IMR-90 (cell line): ENCODE results near the gene CFAP58. TPM values are rescaled to one million over a fixed set of nuclear protein-coding genes. Genes with fewer than 3 reads are reported as not detected.

Experiments used
- ATAC-seq: fragments of 200-7000 bp; cut with Tn5 transposase; 2 replicates; pipeline ENCODE4 v1.9.1; 2020; ENCODE audit warnings: low read depth, mild to moderate bottlenecking, moderate library complexity
- BruUV-seq: library from RNA; stranded (reverse); fragments of 400-500 nt; replicated peaks from 2 replicates; lab custom pipeline; 2021; lab: Mats Ljungman, UMichigan
- CTCF ChIA-PET: fragments of 300-600 bp; formaldehyde crosslinking; extraction: SDS; loops from one replicate; lab custom pipeline; 2021; ENCODE audit warnings: antibody characterized with exemption; lab: Yijun Ruan, JAX
- POLR2A ChIA-PET: fragments of 300-600 bp; sonication (Branson Sonifier 250); formaldehyde crosslinking; loops from one replicate; lab custom pipeline; 2022; ENCODE audit warnings: antibody characterized with exemption; ENCODE audit not compliant: unreplicated experiment; lab: Charles Lee
- DNase-seq: peaks from one replicate; pipeline ENCODE4 v3.0.0; 2013
- H2AFZ ChIP-seq: replicated peaks from 2 replicates; pipeline ENCODE3; 2013; ENCODE audit warnings: low read length, mild to moderate bottlenecking; ENCODE audit not compliant: poor library complexity
- H2AK5ac ChIP-seq: 2 replicates; pipeline ENCODE4 v1.6.1; 2013; ENCODE audit warnings: low read depth, low read length, inconsistent platforms
- H2AK9ac ChIP-seq: replicated peaks from 2 replicates; pipeline ENCODE3; 2013; ENCODE audit warnings: mild to moderate bottlenecking, low read depth, low read length, moderate library complexity; ENCODE audit not compliant: poor library complexity
- H2BK120ac ChIP-seq: 2 replicates; pipeline ENCODE4 v1.6.1; 2013; ENCODE audit warnings: low read depth, low read length, inconsistent platforms
- H2BK15ac ChIP-seq: 3 replicates; pipeline ENCODE4 v1.6.1; 2013; ENCODE audit warnings: low read depth, low read length, inconsistent platforms
- H2BK20ac ChIP-seq: 2 replicates; pipeline ENCODE4 v1.6.1; 2013; ENCODE audit warnings: low read depth, mild to moderate bottlenecking, inconsistent platforms, low read length, moderate library complexity
- H2BK5ac ChIP-seq: 2 replicates; pipeline ENCODE4 v1.6.1; 2013; ENCODE audit warnings: mild to moderate bottlenecking, low read depth, low read length, inconsistent platforms; ENCODE audit not compliant: poor library complexity, severe bottlenecking
- H3K14ac ChIP-seq: replicated peaks from 2 replicates; pipeline ENCODE4 v1.6.1; 2013; ENCODE audit warnings: low read depth, low read length, inconsistent platforms
- H3K18ac ChIP-seq: 2 replicates; pipeline ENCODE4 v1.6.1; 2013; ENCODE audit warnings: low read depth, low read length, control low read depth
- H3K23ac ChIP-seq: 2 replicates; pipeline ENCODE4 v1.6.1; 2013; ENCODE audit warnings: low read depth, low read length, inconsistent platforms
- H3K27ac ChIP-seq: 2 replicates; pipeline ENCODE4 v1.5.1; 2013; ENCODE audit warnings: mild to moderate bottlenecking, control low read depth, low read length; ENCODE audit not compliant: insufficient read depth
- H3K27me3 ChIP-seq: 2 replicates; pipeline ENCODE4 v1.6.1; 2013; ENCODE audit warnings: low read length; ENCODE audit not compliant: control insufficient read depth, insufficient read depth
- H3K36me3 ChIP-seq: 2 replicates; pipeline ENCODE4 v1.6.1; 2013; ENCODE audit warnings: low read length, mixed read lengths; ENCODE audit not compliant: control insufficient read depth, insufficient read depth
- H3K4ac ChIP-seq: 2 replicates; pipeline ENCODE4 v1.6.1; 2013; ENCODE audit warnings: low read depth, low read length, inconsistent platforms
- H3K4me1 ChIP-seq: 2 replicates; pipeline ENCODE4 v1.6.1; 2013; ENCODE audit warnings: low read length, mixed read lengths; ENCODE audit not compliant: control insufficient read depth, insufficient read depth
- H3K4me2 ChIP-seq: 2 replicates; pipeline ENCODE4 v1.6.1; 2013; ENCODE audit warnings: low read depth, mild to moderate bottlenecking, control low read depth, low read length, moderate library complexity
- H3K4me3 ChIP-seq: 2 replicates; pipeline ENCODE4 v1.5.1; 2013; ENCODE audit warnings: low read depth, mild to moderate bottlenecking, control low read depth, low read length, moderate library complexity; ENCODE audit not compliant: insufficient read depth
- H3K56ac ChIP-seq: 2 replicates; pipeline ENCODE4 v1.6.1; 2013; ENCODE audit warnings: low read length, inconsistent platforms; ENCODE audit not compliant: insufficient read depth; ENCODE audit errors: extremely low read depth
- H3K79me1 ChIP-seq, 2 experiments: 2 replicates each; pipeline ENCODE4 v1.6.1; 2013; ENCODE audit warnings: low read length in 2 of 2, inconsistent platforms in 1 of 2, low read depth in 1 of 2
- H3K9ac ChIP-seq: 2 replicates; pipeline ENCODE4 v1.6.1; 2013; ENCODE audit warnings: low read depth, low read length, control low read depth
- H3K9me1 ChIP-seq: 2 replicates; pipeline ENCODE4 v1.6.1; 2013; ENCODE audit warnings: low read length, inconsistent platforms; ENCODE audit not compliant: insufficient read depth
- H3K9me3 ChIP-seq: 2 replicates; pipeline ENCODE4 v1.6.1; 2013; ENCODE audit warnings: low read length; ENCODE audit not compliant: control insufficient read depth, insufficient read depth
- H4K20me1 ChIP-seq: 2 replicates; pipeline ENCODE4 v1.6.1; 2013; ENCODE audit warnings: low read length, inconsistent platforms; ENCODE audit not compliant: insufficient read depth
- H4K5ac ChIP-seq: 2 replicates; pipeline ENCODE4 v1.6.1; 2013; ENCODE audit warnings: mild to moderate bottlenecking, low read depth, low read length, control low read depth
- H4K8ac ChIP-seq, 2 experiments: 2 replicates each; pipeline ENCODE4 v1.6.1; 2013; ENCODE audit warnings: low read depth in 2 of 2, low read length in 2 of 2, control low read depth in 1 of 2, inconsistent platforms in 1 of 2
- H4K91ac ChIP-seq: 2 replicates; pipeline ENCODE4 v1.6.1; 2013; ENCODE audit warnings: low read depth, low read length, inconsistent platforms; ENCODE audit not compliant: insufficient read depth
- BHLHE40 ChIP-seq: fragments of 150-350 bp; IDR thresholded peaks from 2 replicates; pipeline ENCODE4 v1.6.1; 2016; ENCODE audit warnings: mild to moderate bottlenecking, low read depth, low read length
- CEBPB ChIP-seq: IDR thresholded peaks from 2 replicates; pipeline ENCODE4 v1.6.1; 2012; ENCODE audit warnings: low read depth, low read length, improper control_type of control experiment
- CHD1 ChIP-seq: IDR thresholded peaks from 2 replicates; pipeline ENCODE4 v1.6.1; 2012; ENCODE audit warnings: low read depth, low read length, improper control_type of control experiment
- FOS ChIP-seq: fragments of 150-350 bp; IDR thresholded peaks from 2 replicates; pipeline ENCODE4 v1.6.1; 2016; ENCODE audit warnings: low read depth, low read length
- MAFK ChIP-seq: IDR thresholded peaks from 2 replicates; pipeline ENCODE4 v1.6.1; 2012; ENCODE audit warnings: low read depth, low read length, improper control_type of control experiment
- MAZ ChIP-seq: IDR thresholded peaks from 2 replicates; pipeline ENCODE4 v1.6.1; 2012; ENCODE audit warnings: low read depth, mild to moderate bottlenecking, low read length, improper control_type of control experiment, moderate library complexity, borderline replicate concordance
- MXI1 ChIP-seq: IDR thresholded peaks from 2 replicates; pipeline ENCODE4 v1.6.1; 2012; ENCODE audit warnings: low read depth, mild to moderate bottlenecking, low read length, moderate library complexity, borderline replicate concordance
- NFE2L2 ChIP-seq: fragments of 150-350 bp; IDR thresholded peaks from 2 replicates; pipeline ENCODE4 v1.6.1; 2016; ENCODE audit warnings: low read depth, mild to moderate bottlenecking, low read length
- POLR2A ChIP-seq: IDR thresholded peaks from 2 replicates; pipeline ENCODE4 v1.6.1; 2012; ENCODE audit warnings: mild to moderate bottlenecking, low read depth, low read length
- RAD21 ChIP-seq: IDR thresholded peaks from 2 replicates; pipeline ENCODE4 v1.6.1; 2012; ENCODE audit warnings: low read length, improper control_type of control experiment
- RFX5 ChIP-seq: IDR thresholded peaks from 2 replicates; pipeline ENCODE4 v1.8.0; 2012; ENCODE audit warnings: low read depth, mild to moderate bottlenecking, low read length, moderate library complexity
- SMC3 ChIP-seq: fragments of 150-350 bp; IDR thresholded peaks from 2 replicates; pipeline ENCODE4 v1.6.1; 2016; ENCODE audit warnings: low read depth, mild to moderate bottlenecking, antibody characterized with exemption, low read length, moderate library complexity
- WGBS, 2 experiments: methylation state at CpG; one replicate each; pipeline versions ENCODE4 v1.1.5 to v1.1.7; 2013; ENCODE audit warnings: missing lambda C conversion rate in 2 of 2; ENCODE audit not compliant: insufficient read length in 1 of 2; ENCODE audit errors: extremely low coverage in 2 of 2; 5-methylcytosine and 5-hydroxymethylcytosine counted together
- dilution Hi-C: fragments of 300-500 bp; cut with HindIII; formaldehyde crosslinking; loops from one replicate; pipeline ENCODE4 v1.14.3; 2018; ENCODE audit warnings: low sequenced_read_pairs; ENCODE audit not compliant: unreplicated experiment
- in situ Hi-C: fragments of 300-500 bp; cut with MboI; formaldehyde crosslinking; loops from 3 replicates; pipeline ENCODE4 v1.14.3; 2019; ENCODE audit warnings: low sequenced_read_pairs, inconsistent platforms, mixed read lengths
- intact Hi-C: fragments of 100-400 bp; cut with micrococcal nuclease; formaldehyde crosslinking; loops from 2 replicates; pipeline ENCODE4 v1.10.0; 2022
- polyA plus RNA-seq, 3 experiments: library from polyadenylated mRNA; depleted of rRNA; stranded (reverse); fragments of >200 nt; gene quantifications; 2 replicates each; pipeline ENCODE4 v1.2.3, GENCODE V29; 2012; ENCODE audit warnings: low replicate concordance in 1 of 3
- total RNA-seq: library from RNA; depleted of rRNA; stranded (reverse); fragments of >200 nt; gene quantifications from 2 replicates; pipeline ENCODE4 v1.2.3, GENCODE V29; 2012
- TF ChIP-seq, protein P1 (sequence below): fragments of 150-350 bp; IDR thresholded peaks from 2 replicates; pipeline ENCODE4 v1.6.1; 2016; ENCODE audit warnings: low read depth, mild to moderate bottlenecking, low read length, moderate library complexity, borderline replicate concordance
- TF ChIP-seq, protein P2 (sequence below): conservative IDR thresholded peaks from 2 replicates; pipeline ENCODE4 v1.5.1; 2012; ENCODE audit warnings: mild to moderate bottlenecking, low read depth, low read length, improper control_type of control experiment
- TF ChIP-seq, protein P3 (sequence below): fragments of 150-350 bp; IDR thresholded peaks from 2 replicates; pipeline ENCODE4 v1.6.1; 2017; ENCODE audit warnings: mild to moderate bottlenecking, antibody characterized with exemption, low read length, low read depth

The CFAP58 gene
- total and polyA plus RNA-seq, 2 of the 4 experiments (the other 2 are of a cell fraction) = 0.36 to 0.72 TPM

DNA sequence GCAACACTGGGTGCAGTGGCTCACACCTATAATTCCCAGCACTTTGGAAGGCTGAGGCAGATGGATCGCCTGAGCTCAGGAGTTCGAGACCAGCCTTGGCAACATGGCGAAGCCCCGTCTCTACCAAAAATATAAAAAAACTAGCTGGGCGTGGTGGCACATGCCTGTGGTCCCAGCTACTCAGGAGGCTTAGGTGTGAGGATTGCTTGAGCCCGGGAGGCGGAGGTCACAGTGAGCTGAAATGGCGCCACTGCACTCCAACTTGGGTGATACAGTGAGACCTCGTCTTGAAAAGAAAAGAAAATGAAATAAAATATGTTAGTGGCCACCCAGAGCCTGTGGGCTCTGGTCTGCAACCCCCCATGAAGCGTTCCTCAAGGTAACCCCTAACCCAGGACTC is 28.7 kb upstream of the CFAP58 start:
- DNase-seq (no peak), ATAC-seq (no peak)
- no peak overlapping the region for H2BK120ac ChIP-seq
- peaks cover 48% of the 10 kb centered on the region for H3K4me1 ChIP-seq
- no peak overlapping the region for H4K8ac ChIP-seq
- no peak overlapping the region for H2AK5ac ChIP-seq
- no peaks in the 10 kb centered on the region for H3K27me3 ChIP-seq
- CTCF ChIA-PET = no interaction called here
- H2AK9ac ChIP-seq = no peak overlapping the region
- POLR2A ChIA-PET = no interaction called here
- BruUV-seq = no TSS peak
- H3K36me3 ChIP-seq = no peaks in the 10 kb centered on the region; the same call in 1 of the 2 replicates
- H3K56ac ChIP-seq = no peak overlapping the region
- H2BK20ac ChIP-seq = no peak overlapping the region
- in situ Hi-C loops (no loop called here), dilution Hi-C loops (no loop called here), intact Hi-C loops (no loop called here)
- H3K9me1 ChIP-seq = peaks cover 65% of the 10 kb centered on the region
- no peak overlapping the region for H3K4me2 ChIP-seq
- H4K5ac ChIP-seq = no peak overlapping the region
- H3K79me1 ChIP-seq = peaks cover 4 to 90% of the 10 kb centered on the region in 2 experiments; a peak in 2 of 4 replicates
- H3K9me3 ChIP-seq = no peaks in the 10 kb centered on the region
- H3K18ac ChIP-seq = no peak overlapping the region
- peaks cover 99% of the 10 kb centered on the region for H4K20me1 ChIP-seq
- TF ChIP-seq CEBPB = no peak
- TF ChIP-seq, protein P1, sequence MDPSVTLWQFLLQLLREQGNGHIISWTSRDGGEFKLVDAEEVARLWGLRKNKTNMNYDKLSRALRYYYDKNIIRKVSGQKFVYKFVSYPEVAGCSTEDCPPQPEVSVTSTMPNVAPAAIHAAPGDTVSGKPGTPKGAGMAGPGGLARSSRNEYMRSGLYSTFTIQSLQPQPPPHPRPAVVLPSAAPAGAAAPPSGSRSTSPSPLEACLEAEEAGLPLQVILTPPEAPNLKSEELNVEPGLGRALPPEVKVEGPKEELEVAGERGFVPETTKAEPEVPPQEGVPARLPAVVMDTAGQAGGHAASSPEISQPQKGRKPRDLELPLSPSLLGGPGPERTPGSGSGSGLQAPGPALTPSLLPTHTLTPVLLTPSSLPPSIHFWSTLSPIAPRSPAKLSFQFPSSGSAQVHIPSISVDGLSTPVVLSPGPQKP = no peak
- no peak for TF ChIP-seq NFE2L2
- no peak for TF ChIP-seq MXI1
- TF ChIP-seq CHD1 = no peak
- TF ChIP-seq RFX5 = no peak
- no peak for TF ChIP-seq FOS
- no peak for TF ChIP-seq BHLHE40
- no peak for TF ChIP-seq MAFK
- no peak for TF ChIP-seq MAZ
- no peak for TF ChIP-seq RAD21
- no peak for TF ChIP-seq POLR2A
- no peak for TF ChIP-seq SMC3
- TF ChIP-seq, protein P2, sequence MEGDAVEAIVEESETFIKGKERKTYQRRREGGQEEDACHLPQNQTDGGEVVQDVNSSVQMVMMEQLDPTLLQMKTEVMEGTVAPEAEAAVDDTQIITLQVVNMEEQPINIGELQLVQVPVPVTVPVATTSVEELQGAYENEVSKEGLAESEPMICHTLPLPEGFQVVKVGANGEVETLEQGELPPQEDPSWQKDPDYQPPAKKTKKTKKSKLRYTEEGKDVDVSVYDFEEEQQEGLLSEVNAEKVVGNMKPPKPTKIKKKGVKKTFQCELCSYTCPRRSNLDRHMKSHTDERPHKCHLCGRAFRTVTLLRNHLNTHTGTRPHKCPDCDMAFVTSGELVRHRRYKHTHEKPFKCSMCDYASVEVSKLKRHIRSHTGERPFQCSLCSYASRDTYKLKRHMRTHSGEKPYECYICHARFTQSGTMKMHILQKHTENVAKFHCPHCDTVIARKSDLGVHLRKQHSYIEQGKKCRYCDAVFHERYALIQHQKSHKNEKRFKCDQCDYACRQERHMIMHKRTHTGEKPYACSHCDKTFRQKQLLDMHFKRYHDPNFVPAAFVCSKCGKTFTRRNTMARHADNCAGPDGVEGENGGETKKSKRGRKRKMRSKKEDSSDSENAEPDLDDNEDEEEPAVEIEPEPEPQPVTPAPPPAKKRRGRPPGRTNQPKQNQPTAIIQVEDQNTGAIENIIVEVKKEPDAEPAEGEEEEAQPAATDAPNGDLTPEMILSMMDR = no peak
- TF ChIP-seq, protein P3, sequence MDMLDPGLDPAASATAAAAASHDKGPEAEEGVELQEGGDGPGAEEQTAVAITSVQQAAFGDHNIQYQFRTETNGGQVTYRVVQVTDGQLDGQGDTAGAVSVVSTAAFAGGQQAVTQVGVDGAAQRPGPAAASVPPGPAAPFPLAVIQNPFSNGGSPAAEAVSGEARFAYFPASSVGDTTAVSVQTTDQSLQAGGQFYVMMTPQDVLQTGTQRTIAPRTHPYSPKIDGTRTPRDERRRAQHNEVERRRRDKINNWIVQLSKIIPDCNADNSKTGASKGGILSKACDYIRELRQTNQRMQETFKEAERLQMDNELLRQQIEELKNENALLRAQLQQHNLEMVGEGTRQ = no peak
- H3K9ac ChIP-seq = no peak overlapping the region
- no peak overlapping the region for H3K27ac ChIP-seq
- H4K91ac ChIP-seq = no peak overlapping the region
- H3K4ac ChIP-seq = no peak overlapping the region
- H2BK15ac ChIP-seq = no peak overlapping the region
- no peak overlapping the region for H2AFZ ChIP-seq
- 67% methylated on average over 3 of the region's 10 CpGs; no CpG with 5 or more reads in 1 of the 2 experiments for WGBS, 2 experiments
- H3K23ac ChIP-seq = no peak overlapping the region
- no peak overlapping the region for H3K4me3 ChIP-seq
- no peak overlapping the region for H2BK5ac ChIP-seq
- H3K14ac ChIP-seq = no peak overlapping the region
